NCI-H1930 (cell line): Measurements from ENCODE around the gene TP53AIP1.

Experiments
- DNase-seq, 2 experiments: peaks; one replicate each; lab custom pipeline; 2025; lab: John Stamatoyannopoulos, UW

Gene TP53AIP1

GRCh38 chr11:128906185-128907050 lies 36.3 kb downstream of the TP53AIP1 start:
- DNase-seq, result no peak

DNA sequence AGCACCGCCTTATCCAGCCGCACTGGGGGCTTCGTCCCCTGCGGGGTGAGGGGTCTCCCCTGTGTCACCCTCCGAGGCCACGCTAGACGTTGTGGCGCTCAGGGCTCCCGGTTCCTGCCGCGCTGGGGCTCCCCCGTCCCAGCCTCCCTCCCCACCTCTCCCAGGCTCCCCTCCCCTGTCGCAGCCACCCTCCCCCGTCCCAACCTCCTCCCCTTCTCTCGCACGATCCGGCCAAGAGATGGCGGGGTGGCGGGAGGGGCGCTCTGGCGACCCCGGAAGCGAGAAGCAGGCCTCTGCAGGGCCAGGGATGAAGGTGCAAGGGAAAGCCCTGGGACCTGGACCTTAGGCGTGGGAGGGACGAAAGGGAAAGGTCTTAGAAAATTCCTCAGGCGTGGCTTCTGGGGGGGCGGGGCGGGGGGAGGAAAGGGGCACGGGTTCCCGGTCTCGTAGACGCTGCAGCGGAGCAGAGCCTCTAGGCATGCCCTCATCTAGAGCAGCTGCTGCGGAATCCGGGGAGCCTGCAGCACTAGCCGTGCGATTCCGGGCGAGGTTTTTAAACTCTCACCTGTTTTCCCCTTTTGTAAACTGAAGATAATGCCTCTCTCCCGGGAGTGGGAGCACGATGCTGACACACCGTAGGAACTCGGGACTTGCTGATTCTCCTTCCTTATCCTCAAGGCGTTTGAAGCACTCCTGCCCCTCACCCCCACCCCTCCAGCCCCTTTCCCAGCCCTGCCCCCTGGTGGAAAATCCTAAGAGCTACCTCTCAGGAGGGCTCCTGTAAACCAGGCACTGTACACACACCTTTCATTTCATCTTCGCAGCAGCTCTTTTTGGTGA lies 37.1 kb downstream of the TP53AIP1 start:
- DNase-seq, result peak; percentile 48 to 49

DNA sequence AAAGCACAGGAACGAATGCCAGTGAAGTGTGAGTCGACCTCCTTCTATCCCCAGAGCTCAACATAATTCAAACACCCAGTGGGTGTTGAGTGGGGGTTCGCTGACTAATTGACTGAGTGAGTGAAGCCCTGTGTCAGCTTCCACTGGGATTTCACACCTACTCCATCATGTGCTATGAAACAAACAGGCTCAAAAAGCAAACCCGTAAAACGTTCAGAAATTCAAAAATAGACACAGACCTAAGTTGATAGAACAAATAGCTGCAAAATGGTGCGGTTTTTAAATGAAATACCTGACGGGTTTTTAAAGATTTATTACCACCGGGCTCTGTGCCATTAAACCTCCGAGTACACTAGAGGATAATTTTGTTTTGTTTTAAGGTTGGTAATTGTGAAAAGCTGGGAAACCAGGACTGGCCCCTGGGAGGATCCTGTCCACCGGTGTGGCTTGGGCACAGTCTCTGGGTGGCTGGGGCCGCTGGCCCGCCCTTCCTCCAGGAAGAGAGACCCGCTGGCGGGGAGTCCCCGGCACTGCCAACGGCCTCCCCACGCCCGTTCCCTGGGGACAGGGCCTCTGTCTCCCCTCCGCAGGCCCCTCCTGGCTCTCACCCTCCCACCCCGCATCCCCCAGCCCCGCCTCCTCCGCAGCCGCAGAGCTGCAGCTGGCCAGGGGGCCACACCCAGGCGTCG lies 37.9 kb downstream of the TP53AIP1 start:
- peak; percentile 37 to 43 for DNase-seq

- DNase-seq, result no peak
These were observed 38.4 kb downstream of the TP53AIP1 start for GRCh38 chr11:128904303-128904655.

GRCh38 chr11:128903248-128904061 lies 39.2 kb downstream of the TP53AIP1 start:
- no peak for DNase-seq

DNA sequence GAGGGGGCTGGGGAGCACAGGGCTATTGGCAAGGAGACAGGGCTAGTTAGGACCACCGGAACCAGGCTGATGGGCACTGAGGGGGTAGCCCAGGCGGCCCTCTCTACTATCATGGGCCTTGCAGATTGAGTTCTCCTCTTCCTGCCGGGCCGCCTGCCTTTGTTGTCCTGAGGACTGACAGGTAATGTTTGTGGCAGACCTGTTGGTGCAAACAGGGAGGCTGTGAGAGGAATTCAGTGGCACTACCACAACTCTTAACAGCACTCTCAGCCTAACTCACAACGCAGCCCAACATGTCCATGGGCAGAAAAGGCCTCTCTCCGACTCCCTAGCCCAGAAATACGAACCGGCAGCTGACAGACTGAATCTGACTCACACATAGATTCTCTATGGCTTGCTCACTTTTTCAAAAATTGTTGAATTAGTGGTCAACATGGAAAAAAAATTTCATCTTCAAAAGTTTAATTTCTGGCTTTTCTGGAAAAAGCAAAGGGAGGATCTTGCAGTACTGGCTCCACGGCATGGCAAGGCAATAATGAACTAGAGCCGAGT lies 40.1 kb downstream of the TP53AIP1 start:
- no peak for DNase-seq

GRCh38 chr11:128901653-128902514 lies 40.8 kb downstream of the TP53AIP1 start:
- DNase-seq, result no peak

- DNase-seq, result no peak
These were observed 42.2 kb downstream of the TP53AIP1 start for GRCh38 chr11:128900468-128900867.

DNA sequence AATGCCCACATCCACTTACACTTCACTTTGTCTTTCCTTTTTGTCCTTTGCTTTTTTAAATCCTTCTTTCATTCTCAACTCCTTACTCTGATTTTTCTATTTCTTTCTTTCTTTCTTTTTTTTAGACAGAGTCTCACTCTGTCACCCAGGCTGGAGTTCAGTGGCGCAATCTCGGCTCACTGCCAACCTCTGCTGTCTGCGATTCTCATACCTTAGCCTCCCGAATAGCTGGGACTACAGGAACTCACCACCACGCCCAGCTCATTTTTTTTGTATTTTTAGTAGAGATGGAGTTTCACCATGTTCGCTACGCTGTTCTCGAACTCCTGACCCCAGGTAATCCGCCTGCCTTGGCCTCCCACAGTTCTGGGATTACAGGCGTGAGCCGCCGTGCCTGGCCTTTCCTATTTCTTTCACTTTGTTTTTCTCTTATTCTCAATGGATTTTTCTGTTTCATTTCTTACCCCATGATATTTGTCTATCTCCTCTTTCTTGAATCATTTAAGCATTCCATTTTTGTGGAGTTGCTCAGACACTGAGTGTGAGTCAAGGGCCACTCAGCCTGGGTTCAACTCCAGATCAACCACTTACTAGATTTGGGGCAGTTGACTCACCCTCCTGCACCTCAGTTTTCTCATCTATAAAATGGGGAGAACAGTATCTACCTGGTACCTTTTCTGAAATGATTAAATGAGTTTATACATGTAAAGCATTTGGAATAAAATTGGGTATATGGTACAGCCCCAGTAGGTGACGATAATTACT lies 43.9 kb downstream of the TP53AIP1 start:
- DNase-seq, result no peak

DNA sequence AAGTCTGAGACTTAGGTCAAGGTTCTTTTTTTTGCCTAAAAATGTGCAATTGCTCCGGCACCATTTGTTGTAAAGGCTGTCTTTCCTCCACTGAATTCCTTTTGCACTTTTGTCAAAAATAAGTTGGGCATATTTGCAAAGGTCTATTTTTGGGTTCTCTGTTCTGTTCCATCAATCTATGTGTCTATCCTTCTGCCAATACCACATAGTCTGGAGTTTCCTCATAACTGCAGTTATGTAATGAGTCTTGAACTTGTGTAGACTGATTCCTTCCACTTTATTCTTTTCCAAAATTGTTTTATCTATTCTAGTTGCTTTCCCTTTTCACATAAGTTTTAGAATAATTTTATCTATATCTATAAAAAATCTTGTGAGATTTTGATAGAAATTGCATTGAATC lies 44.8 kb downstream of the TP53AIP1 start:
- no peak for DNase-seq

DNA sequence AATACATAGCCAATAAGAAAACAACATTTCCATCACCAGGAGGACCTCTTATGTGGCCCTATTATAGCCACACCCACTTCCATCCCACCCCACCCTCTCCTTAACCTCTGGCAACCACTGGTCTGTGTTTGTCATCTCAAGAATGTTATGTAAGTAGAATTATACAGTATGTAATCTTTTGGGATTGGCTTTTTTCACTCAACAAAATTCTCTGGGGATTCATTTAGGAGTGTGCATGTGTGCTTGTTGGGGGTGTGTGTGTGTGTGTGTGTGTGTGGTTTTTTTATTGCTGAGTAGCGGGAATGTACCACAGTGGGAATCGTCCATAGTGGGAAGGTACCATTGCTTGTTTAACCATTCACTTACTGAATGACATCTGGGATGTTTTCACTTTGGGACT lies 46.3 kb downstream of the TP53AIP1 start:
- DNase-seq, result no peak

- no peak for DNase-seq
These were observed 47.1 kb downstream of the TP53AIP1 start for GRCh38 chr11:128895526-128895925.

DNA sequence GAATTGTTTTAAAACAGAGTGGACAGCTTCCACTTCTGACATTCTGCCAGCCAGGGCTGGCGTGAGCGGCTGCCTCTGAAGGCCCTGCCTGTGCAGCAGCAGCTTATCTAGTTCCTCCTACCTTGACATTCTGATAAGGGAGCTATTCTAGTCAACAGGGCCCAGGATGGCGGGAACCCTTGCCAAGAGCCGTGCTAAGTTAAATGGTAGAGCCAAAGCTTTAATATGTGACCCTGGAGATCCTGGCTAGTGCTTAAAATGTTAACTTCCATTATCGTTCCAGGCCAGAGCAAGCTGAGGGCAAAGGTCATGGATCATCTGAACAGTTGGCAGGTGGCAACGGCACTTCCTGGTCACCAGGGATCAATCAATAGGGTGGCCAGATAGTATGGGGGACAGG lies 48.0 kb downstream of the TP53AIP1 start:
- no peak for DNase-seq

DNA sequence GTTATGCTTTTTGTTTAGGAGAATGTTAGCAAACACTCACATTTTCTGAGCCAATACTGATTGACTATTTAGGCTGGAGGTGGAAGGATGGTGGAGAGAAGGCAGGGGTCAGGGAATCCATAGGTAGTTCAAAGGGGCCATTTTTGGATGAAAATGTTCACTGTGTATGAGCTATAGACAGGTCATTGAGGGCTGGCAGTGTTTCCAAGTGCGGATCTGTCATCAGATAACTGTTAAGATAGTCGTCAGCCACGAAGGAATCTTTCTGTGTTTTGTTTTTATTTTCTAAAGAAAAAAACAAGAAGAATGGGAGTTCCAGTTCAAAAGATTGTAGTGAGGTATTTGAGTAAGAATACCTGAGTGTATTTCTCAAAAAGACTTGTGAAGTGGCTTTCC lies 48.4 kb downstream of the TP53AIP1 start:
- DNase-seq, result no peak

DNA sequence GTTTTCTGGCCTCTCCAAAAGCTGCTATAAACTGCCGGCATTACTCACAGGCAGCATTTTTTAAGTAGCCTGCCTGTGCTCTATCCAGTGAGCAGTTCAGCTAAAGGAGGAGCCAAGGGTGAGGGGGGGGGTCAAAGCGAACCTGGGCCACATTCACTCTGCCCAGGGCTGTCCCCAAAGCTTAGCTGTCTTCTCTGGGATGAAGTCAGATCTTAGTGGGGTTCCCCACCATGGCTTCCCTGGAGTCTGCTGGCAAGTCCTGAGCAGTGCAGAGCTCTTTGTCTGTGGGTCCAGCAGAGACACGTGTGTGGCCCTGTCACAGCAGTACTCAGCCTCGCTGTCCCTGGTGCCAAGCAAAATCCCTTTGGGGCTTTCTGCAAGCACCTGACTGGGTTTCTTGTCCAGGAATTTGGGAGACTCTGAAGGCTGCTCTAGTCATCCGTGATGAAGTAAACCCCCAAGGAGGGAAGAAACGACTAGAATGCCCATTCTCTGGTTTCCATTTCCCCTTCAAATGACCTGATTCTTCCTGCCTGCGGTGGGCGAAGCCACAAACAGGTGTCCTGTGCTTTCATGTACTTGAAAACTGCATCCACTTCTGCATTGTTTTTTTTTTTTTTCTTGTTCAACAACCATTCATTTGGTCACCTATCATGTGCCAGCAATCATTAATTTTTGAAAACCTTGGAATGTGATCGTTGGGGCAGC lies 48.9 kb downstream of the TP53AIP1 start:
- DNase-seq, result no peak

- DNase-seq, result no peak
These were observed 49.7 kb downstream of the TP53AIP1 start for GRCh38 chr11:128892866-128893565.

- DNase-seq, result no peak
These were observed 50.7 kb downstream of the TP53AIP1 start for GRCh38 chr11:128891913-128892398.
